Measurements from ENCODE around the gene MBD2. TPM values are rescaled to one million over a fixed set of nuclear protein-coding genes. Genes with fewer than 3 reads are reported as not detected.

The MBD2 gene
- total and polyA plus RNA-seq, 3 experiments from 2014 or later, result 27.2 to 201 (median 195) TPM

DNA sequence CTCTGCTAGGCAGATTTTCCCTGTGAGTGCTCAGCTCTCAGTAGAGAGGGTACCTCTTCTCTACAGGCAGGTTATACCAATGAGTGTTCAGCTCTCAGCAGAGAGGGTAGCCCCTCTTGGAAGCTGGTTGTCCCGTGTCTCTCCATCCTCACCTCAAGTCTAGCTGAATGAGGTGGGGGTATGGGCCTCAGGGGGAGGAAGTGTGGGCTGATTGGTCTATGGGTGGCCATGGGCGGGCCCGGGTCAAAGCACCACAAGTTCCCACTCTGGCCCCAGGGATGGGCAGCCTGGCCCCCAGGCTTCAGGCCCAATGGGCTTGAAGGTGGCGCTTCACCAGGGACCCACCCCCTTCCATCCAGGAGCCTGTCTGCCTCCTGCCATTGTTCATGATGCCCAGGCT is 17.0 kb upstream of the MBD2 start:
- POLR2A ChIA-PET, result no interaction called here
- DNase-seq, result no peak
- H3K27ac Mint-ChIP-seq, result no peak overlapping the region
- H3K4me3 Mint-ChIP-seq, result no peak overlapping the region
- Histone ChIP-seq H3K4me3 (ENCODE audit: low read length) (no peak overlapping the region), H3K9me3 (ENCODE audit: low read length) (no peaks in the 10 kb centered on the region), H3K4me1 (ENCODE audit: insufficient read depth, low read length) (no peaks in the 10 kb centered on the region), H3K27ac (ENCODE audit: low read depth, low read length) (no peak overlapping the region), H3K36me3 (ENCODE audit: insufficient read depth, low read length) (no peaks in the 10 kb centered on the region), H3K27me3 (ENCODE audit: insufficient read depth, low read length, poor library complexity, severe bottlenecking) (no peaks in the 10 kb centered on the region)
- H3K4me1 Mint-ChIP-seq, result no peaks in the 10 kb centered on the region
- H3K27me3 Mint-ChIP-seq, result peaks cover 0 to 3% of the 10 kb centered on the region in 2 donors
- no peaks in the 10 kb centered on the region for H3K36me3 Mint-ChIP-seq
- CTCF ChIA-PET, result no interaction called here
- no peaks in the 10 kb centered on the region for H3K9me3 Mint-ChIP-seq

DNA sequence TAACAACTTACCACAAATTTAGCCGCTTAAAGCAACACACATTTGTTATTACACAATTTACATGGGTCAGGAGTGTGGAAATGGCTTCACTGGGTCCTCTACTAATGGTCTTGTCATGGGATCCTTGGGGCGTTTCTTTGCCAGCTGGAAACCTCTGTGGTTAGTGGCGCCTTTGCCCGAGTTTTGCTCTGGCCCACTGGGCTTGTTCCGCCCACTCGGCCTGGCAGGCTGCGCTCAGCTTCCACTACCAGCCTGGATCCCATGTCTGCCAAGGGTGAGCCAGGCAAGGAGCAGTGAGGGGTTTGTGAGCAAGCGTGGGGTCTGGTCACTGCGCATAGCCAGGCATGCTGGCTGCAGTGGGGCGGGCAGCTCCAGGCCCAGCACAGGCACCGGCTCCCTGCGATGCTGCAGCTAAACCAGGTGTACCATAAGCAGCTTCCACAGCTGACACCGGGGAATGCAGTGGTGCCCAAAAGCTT is 16.2 kb upstream of the MBD2 start:
- no peak overlapping the region for H3K4me3 Mint-ChIP-seq
- CTCF ChIA-PET, result interaction anchor here (0.7 kb wide), 1 partner anchor 30 kb away, joined by 3 read pairs; no protein-coding TSS in a partner anchor
- no peaks in the 10 kb centered on the region for H3K9me3 ChIP-seq (ENCODE audit: low read length)
- H3K4me1 Mint-ChIP-seq, result no peaks in the 10 kb centered on the region
- H3K4me1 ChIP-seq (ENCODE audit: insufficient read depth, low read length), result no peaks in the 10 kb centered on the region
- no peaks in the 10 kb centered on the region for H3K9me3 Mint-ChIP-seq
- no peaks in the 10 kb centered on the region for H3K27me3 ChIP-seq (ENCODE audit: insufficient read depth, low read length, poor library complexity, severe bottlenecking)
- POLR2A ChIA-PET, result no interaction called here
- no peak for DNase-seq
- no peak overlapping the region for H3K27ac Mint-ChIP-seq
- H3K27me3 Mint-ChIP-seq, result peaks cover 0 to 3% of the 10 kb centered on the region in 2 donors
- H3K36me3 Mint-ChIP-seq, result no peaks in the 10 kb centered on the region
- no peaks in the 10 kb centered on the region for H3K36me3 ChIP-seq (ENCODE audit: insufficient read depth, low read length)
- H3K4me3 ChIP-seq (ENCODE audit: low read length), result no peak overlapping the region
- H3K27ac ChIP-seq (ENCODE audit: low read depth, low read length), result no peak overlapping the region

DNA sequence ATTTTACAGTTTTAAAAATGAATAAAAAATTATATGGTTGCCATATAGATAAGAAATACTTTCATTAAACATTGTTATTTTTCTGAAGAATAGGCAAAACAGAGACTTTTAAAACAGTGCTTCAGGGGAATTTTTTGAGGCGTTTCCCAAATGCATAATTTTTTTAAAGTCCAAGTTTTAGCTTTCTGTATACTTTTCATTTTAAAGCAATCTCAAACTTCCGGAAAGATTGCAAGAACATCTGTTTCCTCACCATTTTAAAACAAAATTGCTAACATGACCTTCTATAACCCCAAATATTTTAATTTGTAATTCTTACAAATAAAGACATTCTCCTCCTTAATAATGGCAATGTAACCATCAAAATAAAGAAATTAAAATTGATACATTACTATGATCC is 15.1 kb upstream of the MBD2 start:
- POLR2A ChIA-PET, result no interaction called here
- H3K27ac Mint-ChIP-seq, result no peak overlapping the region
- Histone ChIP-seq H3K27ac (ENCODE audit: low read depth, low read length) (no peak overlapping the region), H3K27me3 (ENCODE audit: insufficient read depth, low read length, poor library complexity, severe bottlenecking) (no peaks in the 10 kb centered on the region), H3K36me3 (ENCODE audit: insufficient read depth, low read length) (no peaks in the 10 kb centered on the region), H3K4me3 (ENCODE audit: low read length) (no peak overlapping the region), H3K4me1 (ENCODE audit: insufficient read depth, low read length) (no peaks in the 10 kb centered on the region), H3K9me3 (ENCODE audit: low read length) (no peaks in the 10 kb centered on the region)
- H3K4me1 Mint-ChIP-seq, result no peaks in the 10 kb centered on the region
- CTCF ChIA-PET, result no interaction called here
- no peaks in the 10 kb centered on the region for H3K36me3 Mint-ChIP-seq
- no peak for DNase-seq
- no peak overlapping the region for H3K4me3 Mint-ChIP-seq
- no peaks in the 10 kb centered on the region for H3K9me3 Mint-ChIP-seq
- no peaks in the 10 kb centered on the region for H3K27me3 Mint-ChIP-seq

DNA sequence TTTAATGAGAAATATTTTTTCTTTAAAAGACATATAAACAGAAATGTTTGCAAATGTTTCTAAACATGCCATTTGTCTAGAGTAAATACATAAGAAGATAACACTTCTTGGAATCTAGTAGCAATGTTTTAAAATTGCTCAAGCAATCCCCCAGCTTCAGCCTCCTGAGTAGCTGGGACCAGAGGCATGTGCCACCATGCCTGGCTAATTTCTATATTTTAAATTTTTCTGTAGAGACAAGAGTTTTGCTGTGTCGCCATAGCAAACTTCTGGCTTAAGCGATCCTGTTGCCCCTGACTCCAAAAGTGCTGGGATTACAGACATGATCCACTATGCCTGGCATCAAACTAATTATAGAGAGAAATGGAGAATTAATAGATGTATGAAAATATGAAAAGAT is 14.6 kb upstream of the MBD2 start:
- Histone ChIP-seq H3K9me3 (ENCODE audit: low read length) (no peaks in the 10 kb centered on the region), H3K36me3 (ENCODE audit: insufficient read depth, low read length) (no peaks in the 10 kb centered on the region), H3K27me3 (ENCODE audit: insufficient read depth, low read length, poor library complexity, severe bottlenecking) (no peaks in the 10 kb centered on the region), H3K4me1 (ENCODE audit: insufficient read depth, low read length) (no peaks in the 10 kb centered on the region), H3K4me3 (ENCODE audit: low read length) (no peak overlapping the region), H3K27ac (ENCODE audit: low read depth, low read length) (no peak overlapping the region)
- H3K27ac Mint-ChIP-seq, result no peak overlapping the region
- ChIA-PET CTCF (no interaction called here), POLR2A (no interaction called here)
- no peaks in the 10 kb centered on the region for H3K36me3 Mint-ChIP-seq
- H3K27me3 Mint-ChIP-seq, result no peaks in the 10 kb centered on the region
- no peaks in the 10 kb centered on the region for H3K4me1 Mint-ChIP-seq
- H3K4me3 Mint-ChIP-seq, result no peak overlapping the region
- H3K9me3 Mint-ChIP-seq, result no peaks in the 10 kb centered on the region
- no peak for DNase-seq

DNA sequence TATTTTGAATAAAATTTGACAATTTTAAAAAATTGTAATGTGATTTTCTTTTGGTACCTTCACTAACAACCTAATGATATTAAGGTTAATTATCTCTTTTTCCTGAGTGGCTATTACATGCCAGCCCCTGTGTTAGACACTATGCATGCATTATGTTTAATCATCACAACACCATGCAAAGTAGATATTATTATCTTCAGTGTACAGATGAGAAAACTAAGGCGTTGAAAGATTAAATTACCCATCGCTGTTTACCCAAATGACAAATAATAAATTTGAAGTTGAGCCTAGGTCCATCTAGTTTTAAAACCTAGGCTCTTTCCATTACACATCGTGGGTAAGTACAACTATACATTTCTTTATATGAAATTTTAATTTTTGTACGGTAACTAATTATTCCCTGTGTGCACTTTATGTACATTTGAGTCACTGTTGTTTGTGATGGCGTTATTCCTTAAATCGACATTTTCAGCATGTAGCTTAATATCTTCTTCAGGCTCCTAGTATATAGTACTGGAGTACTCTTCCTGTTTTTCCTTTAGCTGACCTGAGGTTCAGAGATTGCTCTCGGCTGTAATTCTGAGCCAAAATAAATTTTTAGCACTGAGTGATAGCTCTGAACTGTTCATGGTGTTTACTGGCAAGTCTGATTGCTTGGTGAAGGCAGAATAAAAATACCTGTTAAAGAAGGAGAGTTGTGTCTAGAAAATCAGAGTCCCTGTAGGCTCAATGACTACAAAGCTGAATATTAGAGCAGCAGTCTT is 13.9 kb upstream of the MBD2 start:
- no peaks in the 10 kb centered on the region for H3K4me1 ChIP-seq (ENCODE audit: insufficient read depth, low read length)
- H3K36me3 Mint-ChIP-seq, result no peaks in the 10 kb centered on the region
- no peaks in the 10 kb centered on the region for H3K9me3 Mint-ChIP-seq
- POLR2A ChIA-PET, result no interaction called here
- no peaks in the 10 kb centered on the region for H3K36me3 ChIP-seq (ENCODE audit: insufficient read depth, low read length)
- H3K4me3 ChIP-seq (ENCODE audit: low read length), result no peak overlapping the region
- no peak overlapping the region for H3K27ac Mint-ChIP-seq
- CTCF ChIA-PET, result no interaction called here
- no peak overlapping the region for H3K27ac ChIP-seq (ENCODE audit: low read depth, low read length)
- DNase-seq, result no peak
- no peaks in the 10 kb centered on the region for H3K27me3 Mint-ChIP-seq
- no peaks in the 10 kb centered on the region for H3K27me3 ChIP-seq (ENCODE audit: insufficient read depth, low read length, poor library complexity, severe bottlenecking)
- H3K4me1 Mint-ChIP-seq, result no peaks in the 10 kb centered on the region
- H3K9me3 ChIP-seq (ENCODE audit: low read length), result no peaks in the 10 kb centered on the region
- no peak overlapping the region for H3K4me3 Mint-ChIP-seq

DNA sequence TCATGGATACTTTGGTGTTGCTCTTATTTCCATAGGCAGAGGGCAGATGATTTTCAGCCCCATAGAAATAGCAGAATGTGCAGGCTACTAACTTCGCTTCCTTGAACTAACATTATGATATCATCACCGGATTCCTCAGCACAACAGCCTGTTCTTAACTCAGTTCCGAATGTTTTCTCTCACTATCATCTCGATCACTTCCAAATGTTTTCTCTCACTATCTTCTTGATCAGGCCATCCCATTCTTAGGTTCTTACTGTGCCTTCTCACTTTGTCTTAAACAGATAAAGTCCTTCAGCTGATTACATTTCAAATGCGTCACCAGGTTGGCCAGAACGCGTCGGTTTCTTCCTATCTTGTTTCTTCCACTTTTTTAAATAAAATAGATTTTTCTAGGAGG is 11.4 kb upstream of the MBD2 start:
- ChIA-PET POLR2A (interaction anchor here (0.5 kb wide), 1 partner anchor 144 kb away, joined by 4 read pairs; no protein-coding TSS in a partner anchor), CTCF (interaction anchor here (0.7 kb wide), 1 partner anchor 120 kb away, joined by 3 read pairs; no protein-coding TSS in a partner anchor)
- Mint-ChIP-seq H3K9me3 (no peaks in the 10 kb centered on the region), H3K27me3 (no peaks in the 10 kb centered on the region), H3K4me3 (no peak overlapping the region), H3K27ac (no peak overlapping the region), H3K36me3 (no peaks in the 10 kb centered on the region), H3K4me1 (no peaks in the 10 kb centered on the region)
- no peaks in the 10 kb centered on the region for H3K27me3 ChIP-seq (ENCODE audit: insufficient read depth, low read length, poor library complexity, severe bottlenecking)
- no peak overlapping the region for H3K4me3 ChIP-seq (ENCODE audit: low read length)
- H3K36me3 ChIP-seq (ENCODE audit: insufficient read depth, low read length), result no peaks in the 10 kb centered on the region
- H3K9me3 ChIP-seq (ENCODE audit: low read length), result no peaks in the 10 kb centered on the region
- no peak overlapping the region for H3K27ac ChIP-seq (ENCODE audit: low read depth, low read length)
- H3K4me1 ChIP-seq (ENCODE audit: insufficient read depth, low read length), result no peaks in the 10 kb centered on the region
- no peak for DNase-seq

DNA sequence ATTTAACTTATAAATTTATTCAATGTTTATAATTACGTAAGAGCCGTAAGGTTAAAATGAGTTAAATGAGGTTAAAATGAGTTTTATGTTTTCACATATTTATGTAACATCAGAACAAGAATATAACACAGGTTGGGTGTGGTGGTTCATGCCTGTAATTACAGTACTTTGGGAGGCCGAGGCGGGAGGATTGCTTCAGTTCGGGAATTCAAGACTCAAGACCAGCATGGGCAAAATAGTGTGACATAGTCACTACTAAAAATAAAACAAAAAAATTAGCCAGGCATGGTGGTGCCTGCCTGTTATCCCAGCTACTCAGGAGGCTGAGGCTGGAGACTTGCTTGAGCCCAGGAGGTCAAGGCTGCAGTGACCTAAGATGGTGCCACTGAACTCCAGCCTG is 9.3 kb upstream of the MBD2 start:
- Mint-ChIP-seq H3K4me1 (no peaks in the 10 kb centered on the region), H3K36me3 (no peaks in the 10 kb centered on the region), H3K9me3 (no peaks in the 10 kb centered on the region), H3K4me3 (no peak overlapping the region), H3K27me3 (no peaks in the 10 kb centered on the region), H3K27ac (no peak overlapping the region)
- Histone ChIP-seq H3K27me3 (ENCODE audit: insufficient read depth, low read length, poor library complexity, severe bottlenecking) (no peaks in the 10 kb centered on the region), H3K27ac (ENCODE audit: low read depth, low read length) (no peak overlapping the region), H3K4me3 (ENCODE audit: low read length) (no peak overlapping the region), H3K4me1 (ENCODE audit: insufficient read depth, low read length) (no peaks in the 10 kb centered on the region), H3K36me3 (ENCODE audit: insufficient read depth, low read length) (no peaks in the 10 kb centered on the region), H3K9me3 (ENCODE audit: low read length) (no peaks in the 10 kb centered on the region)
- CTCF ChIA-PET, result no interaction called here
- POLR2A ChIA-PET, result no interaction called here
- no peak for DNase-seq

DNA sequence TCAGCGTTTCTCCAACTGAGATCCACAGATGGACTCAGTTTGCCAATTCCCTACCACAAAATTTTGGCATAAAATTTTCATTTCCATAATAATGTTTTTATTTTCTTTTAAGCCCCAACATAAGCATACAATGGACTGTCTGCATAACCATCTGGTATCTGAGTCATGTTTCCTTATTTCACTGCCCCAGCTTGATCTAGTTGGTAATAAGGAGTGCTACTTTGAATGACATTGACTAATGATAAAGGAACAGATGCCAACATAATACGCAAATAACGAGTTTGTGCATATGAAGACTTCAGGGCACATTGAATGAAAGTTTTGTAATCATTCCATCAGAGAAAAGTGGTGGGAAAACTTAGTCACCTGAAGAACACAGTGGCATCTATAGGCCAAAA is 8.8 kb upstream of the MBD2 start:
- no peak overlapping the region for H3K27ac ChIP-seq (ENCODE audit: low read depth, low read length)
- Mint-ChIP-seq H3K36me3 (no peaks in the 10 kb centered on the region), H3K27ac (peak overlapping the region in 1 of 8 donors; percentile 34), H3K4me1 (no peaks in the 10 kb centered on the region), H3K9me3 (no peaks in the 10 kb centered on the region), H3K27me3 (no peaks in the 10 kb centered on the region), H3K4me3 (no peak overlapping the region)
- no peaks in the 10 kb centered on the region for H3K36me3 ChIP-seq (ENCODE audit: insufficient read depth, low read length)
- H3K9me3 ChIP-seq (ENCODE audit: low read length), result no peaks in the 10 kb centered on the region
- H3K4me3 ChIP-seq (ENCODE audit: low read length), result no peak overlapping the region
- POLR2A ChIA-PET, result no interaction called here
- no peaks in the 10 kb centered on the region for H3K4me1 ChIP-seq (ENCODE audit: insufficient read depth, low read length)
- no peak for DNase-seq
- CTCF ChIA-PET, result no interaction called here
- H3K27me3 ChIP-seq (ENCODE audit: insufficient read depth, low read length, poor library complexity, severe bottlenecking), result no peaks in the 10 kb centered on the region
